IMR-90 (cell line): Measurements from ENCODE around the gene LRRC26. TPM values are rescaled to one million over a fixed set of nuclear protein-coding genes. Genes with fewer than 3 reads are reported as not detected.

Experiments used
- ATAC-seq: fragments of 200-7000 bp; cut with Tn5 transposase; 2 replicates; pipeline ENCODE4 v1.9.1; 2020; ENCODE audit warnings: low read depth, mild to moderate bottlenecking, moderate library complexity
- BruUV-seq: library from RNA; stranded (reverse); fragments of 400-500 nt; replicated peaks from 2 replicates; lab custom pipeline; 2021; lab: Mats Ljungman, UMichigan
- CTCF ChIA-PET: fragments of 300-600 bp; formaldehyde crosslinking; extraction: SDS; loops from one replicate; lab custom pipeline; 2021; ENCODE audit warnings: antibody characterized with exemption; lab: Yijun Ruan, JAX
- POLR2A ChIA-PET: fragments of 300-600 bp; sonication (Branson Sonifier 250); formaldehyde crosslinking; loops from one replicate; lab custom pipeline; 2022; ENCODE audit warnings: antibody characterized with exemption; ENCODE audit not compliant: unreplicated experiment; lab: Charles Lee
- DNase-seq: peaks from one replicate; pipeline ENCODE4 v3.0.0; 2013
- H2AFZ ChIP-seq: replicated peaks from 2 replicates; pipeline ENCODE3; 2013; ENCODE audit warnings: low read length, mild to moderate bottlenecking; ENCODE audit not compliant: poor library complexity
- H2AK5ac ChIP-seq: 2 replicates; pipeline ENCODE4 v1.6.1; 2013; ENCODE audit warnings: low read depth, low read length, inconsistent platforms
- H2AK9ac ChIP-seq: replicated peaks from 2 replicates; pipeline ENCODE3; 2013; ENCODE audit warnings: mild to moderate bottlenecking, low read depth, low read length, moderate library complexity; ENCODE audit not compliant: poor library complexity
- H2BK120ac ChIP-seq: 2 replicates; pipeline ENCODE4 v1.6.1; 2013; ENCODE audit warnings: low read depth, low read length, inconsistent platforms
- H2BK15ac ChIP-seq: 3 replicates; pipeline ENCODE4 v1.6.1; 2013; ENCODE audit warnings: low read depth, low read length, inconsistent platforms
- H2BK20ac ChIP-seq: 2 replicates; pipeline ENCODE4 v1.6.1; 2013; ENCODE audit warnings: low read depth, mild to moderate bottlenecking, inconsistent platforms, low read length, moderate library complexity
- H2BK5ac ChIP-seq: 2 replicates; pipeline ENCODE4 v1.6.1; 2013; ENCODE audit warnings: mild to moderate bottlenecking, low read depth, low read length, inconsistent platforms; ENCODE audit not compliant: poor library complexity, severe bottlenecking
- H3K14ac ChIP-seq: replicated peaks from 2 replicates; pipeline ENCODE4 v1.6.1; 2013; ENCODE audit warnings: low read depth, low read length, inconsistent platforms
- H3K18ac ChIP-seq: 2 replicates; pipeline ENCODE4 v1.6.1; 2013; ENCODE audit warnings: low read depth, low read length, control low read depth
- H3K23ac ChIP-seq: 2 replicates; pipeline ENCODE4 v1.6.1; 2013; ENCODE audit warnings: low read depth, low read length, inconsistent platforms
- H3K27ac ChIP-seq: 2 replicates; pipeline ENCODE4 v1.5.1; 2013; ENCODE audit warnings: mild to moderate bottlenecking, control low read depth, low read length; ENCODE audit not compliant: insufficient read depth
- H3K27me3 ChIP-seq: 2 replicates; pipeline ENCODE4 v1.6.1; 2013; ENCODE audit warnings: low read length; ENCODE audit not compliant: control insufficient read depth, insufficient read depth
- H3K36me3 ChIP-seq: 2 replicates; pipeline ENCODE4 v1.6.1; 2013; ENCODE audit warnings: low read length, mixed read lengths; ENCODE audit not compliant: control insufficient read depth, insufficient read depth
- H3K4ac ChIP-seq: 2 replicates; pipeline ENCODE4 v1.6.1; 2013; ENCODE audit warnings: low read depth, low read length, inconsistent platforms
- H3K4me1 ChIP-seq: 2 replicates; pipeline ENCODE4 v1.6.1; 2013; ENCODE audit warnings: low read length, mixed read lengths; ENCODE audit not compliant: control insufficient read depth, insufficient read depth
- H3K4me2 ChIP-seq: 2 replicates; pipeline ENCODE4 v1.6.1; 2013; ENCODE audit warnings: low read depth, mild to moderate bottlenecking, control low read depth, low read length, moderate library complexity
- H3K4me3 ChIP-seq: 2 replicates; pipeline ENCODE4 v1.5.1; 2013; ENCODE audit warnings: low read depth, mild to moderate bottlenecking, control low read depth, low read length, moderate library complexity; ENCODE audit not compliant: insufficient read depth
- H3K56ac ChIP-seq: 2 replicates; pipeline ENCODE4 v1.6.1; 2013; ENCODE audit warnings: low read length, inconsistent platforms; ENCODE audit not compliant: insufficient read depth; ENCODE audit errors: extremely low read depth
- H3K79me1 ChIP-seq, 2 experiments: 2 replicates each; pipeline ENCODE4 v1.6.1; 2013; ENCODE audit warnings: low read length in 2 of 2, inconsistent platforms in 1 of 2, low read depth in 1 of 2
- H3K9ac ChIP-seq: 2 replicates; pipeline ENCODE4 v1.6.1; 2013; ENCODE audit warnings: low read depth, low read length, control low read depth
- H3K9me1 ChIP-seq: 2 replicates; pipeline ENCODE4 v1.6.1; 2013; ENCODE audit warnings: low read length, inconsistent platforms; ENCODE audit not compliant: insufficient read depth
- H3K9me3 ChIP-seq: 2 replicates; pipeline ENCODE4 v1.6.1; 2013; ENCODE audit warnings: low read length; ENCODE audit not compliant: control insufficient read depth, insufficient read depth
- H4K20me1 ChIP-seq: 2 replicates; pipeline ENCODE4 v1.6.1; 2013; ENCODE audit warnings: low read length, inconsistent platforms; ENCODE audit not compliant: insufficient read depth
- H4K5ac ChIP-seq: 2 replicates; pipeline ENCODE4 v1.6.1; 2013; ENCODE audit warnings: mild to moderate bottlenecking, low read depth, low read length, control low read depth
- H4K8ac ChIP-seq, 2 experiments: 2 replicates each; pipeline ENCODE4 v1.6.1; 2013; ENCODE audit warnings: low read depth in 2 of 2, low read length in 2 of 2, control low read depth in 1 of 2, inconsistent platforms in 1 of 2
- H4K91ac ChIP-seq: 2 replicates; pipeline ENCODE4 v1.6.1; 2013; ENCODE audit warnings: low read depth, low read length, inconsistent platforms; ENCODE audit not compliant: insufficient read depth
- CEBPB ChIP-seq: IDR thresholded peaks from 2 replicates; pipeline ENCODE4 v1.6.1; 2012; ENCODE audit warnings: low read depth, low read length, improper control_type of control experiment
- FOS ChIP-seq: fragments of 150-350 bp; IDR thresholded peaks from 2 replicates; pipeline ENCODE4 v1.6.1; 2016; ENCODE audit warnings: low read depth, low read length
- MAFK ChIP-seq: IDR thresholded peaks from 2 replicates; pipeline ENCODE4 v1.6.1; 2012; ENCODE audit warnings: low read depth, low read length, improper control_type of control experiment
- MAZ ChIP-seq: IDR thresholded peaks from 2 replicates; pipeline ENCODE4 v1.6.1; 2012; ENCODE audit warnings: low read depth, mild to moderate bottlenecking, low read length, improper control_type of control experiment, moderate library complexity, borderline replicate concordance
- MXI1 ChIP-seq: IDR thresholded peaks from 2 replicates; pipeline ENCODE4 v1.6.1; 2012; ENCODE audit warnings: low read depth, mild to moderate bottlenecking, low read length, moderate library complexity, borderline replicate concordance
- NFE2L2 ChIP-seq: fragments of 150-350 bp; IDR thresholded peaks from 2 replicates; pipeline ENCODE4 v1.6.1; 2016; ENCODE audit warnings: low read depth, mild to moderate bottlenecking, low read length
- POLR2A ChIP-seq: IDR thresholded peaks from 2 replicates; pipeline ENCODE4 v1.6.1; 2012; ENCODE audit warnings: mild to moderate bottlenecking, low read depth, low read length
- RAD21 ChIP-seq: IDR thresholded peaks from 2 replicates; pipeline ENCODE4 v1.6.1; 2012; ENCODE audit warnings: low read length, improper control_type of control experiment
- RCOR1 ChIP-seq: IDR thresholded peaks from 2 replicates; pipeline ENCODE4 v1.6.1; 2012; ENCODE audit warnings: mild to moderate bottlenecking, low read length, improper control_type of control experiment; ENCODE audit not compliant: insufficient replicate concordance
- RFX5 ChIP-seq: IDR thresholded peaks from 2 replicates; pipeline ENCODE4 v1.8.0; 2012; ENCODE audit warnings: low read depth, mild to moderate bottlenecking, low read length, moderate library complexity
- SMC3 ChIP-seq: fragments of 150-350 bp; IDR thresholded peaks from 2 replicates; pipeline ENCODE4 v1.6.1; 2016; ENCODE audit warnings: low read depth, mild to moderate bottlenecking, antibody characterized with exemption, low read length, moderate library complexity
- WGBS, 2 experiments: methylation state at CpG; one replicate each; pipeline versions ENCODE4 v1.1.5 to v1.1.7; 2013; ENCODE audit warnings: missing lambda C conversion rate in 2 of 2; ENCODE audit not compliant: insufficient read length in 1 of 2; ENCODE audit errors: extremely low coverage in 2 of 2; 5-methylcytosine and 5-hydroxymethylcytosine counted together
- dilution Hi-C: fragments of 300-500 bp; cut with HindIII; formaldehyde crosslinking; loops from one replicate; pipeline ENCODE4 v1.14.3; 2018; ENCODE audit warnings: low sequenced_read_pairs; ENCODE audit not compliant: unreplicated experiment
- in situ Hi-C: fragments of 300-500 bp; cut with MboI; formaldehyde crosslinking; loops from 3 replicates; pipeline ENCODE4 v1.14.3; 2019; ENCODE audit warnings: low sequenced_read_pairs, inconsistent platforms, mixed read lengths
- intact Hi-C: fragments of 100-400 bp; cut with micrococcal nuclease; formaldehyde crosslinking; loops from 2 replicates; pipeline ENCODE4 v1.10.0; 2022
- polyA plus RNA-seq, 3 experiments: library from polyadenylated mRNA; depleted of rRNA; stranded (reverse); fragments of >200 nt; gene quantifications; 2 replicates each; pipeline ENCODE4 v1.2.3, GENCODE V29; 2012; ENCODE audit warnings: low replicate concordance in 1 of 3
- total RNA-seq: library from RNA; depleted of rRNA; stranded (reverse); fragments of >200 nt; gene quantifications from 2 replicates; pipeline ENCODE4 v1.2.3, GENCODE V29; 2012
- TF ChIP-seq, protein P1 (sequence below): fragments of 150-350 bp; IDR thresholded peaks from 2 replicates; pipeline ENCODE4 v1.6.1; 2016; ENCODE audit warnings: low read depth, mild to moderate bottlenecking, low read length, moderate library complexity, borderline replicate concordance

Gene LRRC26
- total and polyA plus RNA-seq, 2 of the 4 experiments (the other 2 are of a cell fraction): not detected

DNA sequence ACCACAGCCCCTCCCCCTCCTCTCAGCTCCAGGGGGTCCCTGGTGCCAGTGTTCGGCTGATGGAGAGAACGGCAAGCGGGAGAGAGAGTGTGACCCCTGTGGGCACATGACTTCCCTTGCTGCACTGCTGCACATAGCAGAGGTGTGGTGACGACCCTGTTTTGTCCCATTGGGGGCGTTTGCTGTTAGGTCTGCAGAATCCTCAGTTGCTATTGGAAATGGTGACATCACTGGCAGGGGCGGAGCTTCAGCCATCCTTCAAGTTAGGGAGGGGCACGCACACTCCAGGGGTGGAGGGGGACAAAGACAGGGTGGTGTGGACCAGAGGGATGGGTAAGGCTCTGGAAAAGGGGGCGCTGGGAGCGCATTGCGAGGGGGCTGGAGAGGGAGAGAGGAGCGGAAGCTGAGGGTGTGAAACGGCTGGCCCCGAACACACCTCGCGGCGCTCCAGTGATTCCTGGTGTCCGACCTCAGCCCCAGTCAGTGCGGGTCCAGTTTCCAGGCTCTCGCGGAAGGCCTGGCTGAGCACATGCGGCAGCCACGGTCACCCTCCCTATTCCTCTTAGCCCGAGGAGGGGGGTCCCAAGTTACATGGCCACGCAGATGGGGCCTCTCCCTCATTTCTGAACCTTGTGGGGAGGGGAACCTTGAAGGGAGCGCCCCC is 31.7 kb downstream of the LRRC26 start:
- Histone ChIP-seq H3K9me3 (no peaks in the 10 kb centered on the region), H3K56ac (no peak overlapping the region), H2BK15ac (no peak overlapping the region), H3K4me2 (no peak overlapping the region), H2BK5ac (no peak overlapping the region), H3K4me3 (no peak overlapping the region), H3K18ac (no peak overlapping the region), H4K8ac (no peak overlapping the region), H4K5ac (no peak overlapping the region), H4K91ac (no peak overlapping the region), H3K79me1 (no peaks in the 10 kb centered on the region), H3K27ac (no peak overlapping the region), H3K36me3 (no peaks in the 10 kb centered on the region), H2AK9ac (no peak overlapping the region), H3K23ac (no peak overlapping the region), H2AK5ac (no peak overlapping the region), H3K4me1 (no peaks in the 10 kb centered on the region; the same call in 1 of the 2 replicates), H3K14ac (no peak overlapping the region), H2BK120ac (no peak overlapping the region), H3K9ac (no peak overlapping the region), H2BK20ac (no peak overlapping the region), H2AFZ (no peak overlapping the region), H3K4ac (no peak overlapping the region), H4K20me1 (no peaks in the 10 kb centered on the region; the same call in 1 of the 2 replicates), H3K27me3 (peaks cover 63% of the 10 kb centered on the region), H3K9me1 (peaks cover 4% of the 10 kb centered on the region; the same call in 1 of the 2 replicates)
- no peak for ATAC-seq
- TF ChIP-seq CEBPB (no peak), NFE2L2 (no peak), RCOR1 (no peak), RAD21 (no peak), SMC3 (no peak), POLR2A (no peak), MXI1 (no peak), MAFK (no peak), FOS (no peak), MAZ (no peak), RFX5 (no peak)
- TF ChIP-seq, protein P1, sequence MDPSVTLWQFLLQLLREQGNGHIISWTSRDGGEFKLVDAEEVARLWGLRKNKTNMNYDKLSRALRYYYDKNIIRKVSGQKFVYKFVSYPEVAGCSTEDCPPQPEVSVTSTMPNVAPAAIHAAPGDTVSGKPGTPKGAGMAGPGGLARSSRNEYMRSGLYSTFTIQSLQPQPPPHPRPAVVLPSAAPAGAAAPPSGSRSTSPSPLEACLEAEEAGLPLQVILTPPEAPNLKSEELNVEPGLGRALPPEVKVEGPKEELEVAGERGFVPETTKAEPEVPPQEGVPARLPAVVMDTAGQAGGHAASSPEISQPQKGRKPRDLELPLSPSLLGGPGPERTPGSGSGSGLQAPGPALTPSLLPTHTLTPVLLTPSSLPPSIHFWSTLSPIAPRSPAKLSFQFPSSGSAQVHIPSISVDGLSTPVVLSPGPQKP: no peak
- dilution Hi-C loops: no loop called here
- ChIA-PET CTCF (no interaction called here), POLR2A (no interaction called here)
- in situ Hi-C loops: no loop called here
- no TSS peak for BruUV-seq
- intact Hi-C loops: no loop called here
- WGBS, 2 experiments: 20% methylated on average over 1 of the region's 25 CpGs; no CpG with 5 or more reads in 1 of the 2 experiments
- DNase-seq: no peak
